C4-2B (cell line): ENCODE measurements around the gene EPB41L4B.

ENCODE experiments used
- ZFX ChIP-seq: fragments of 450-650 bp; IDR thresholded peaks from 2 replicates; pipeline ENCODE4 v1.6.1; 2017
- TF ChIP-seq, protein P1 (sequence below): fragments of 450-650 bp; conservative IDR thresholded peaks from 2 replicates; pipeline ENCODE4 v1.5.1; 2017; ENCODE audit warnings: mild to moderate bottlenecking

DNA sequence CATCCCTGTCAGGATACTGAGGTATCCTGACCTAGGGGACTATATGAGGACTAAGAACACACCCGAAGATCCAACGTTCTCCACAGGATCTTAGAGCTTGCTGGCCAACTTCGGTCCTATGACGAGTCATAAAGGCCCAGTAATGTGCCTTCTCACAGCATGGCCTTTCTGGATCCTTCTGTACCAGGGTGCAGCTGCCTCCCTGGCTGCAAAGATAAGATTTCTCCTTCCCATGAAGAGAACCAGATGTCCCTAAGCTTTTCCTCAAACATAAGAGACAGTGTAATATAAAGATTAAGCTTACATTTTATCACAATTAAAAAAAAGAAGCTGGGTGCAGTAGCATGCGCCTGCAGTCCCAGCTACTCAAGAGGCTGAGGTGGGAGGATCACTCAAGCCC, 18.3 kb downstream of the EPB41L4B start:
- TF ChIP-seq, protein P1, sequence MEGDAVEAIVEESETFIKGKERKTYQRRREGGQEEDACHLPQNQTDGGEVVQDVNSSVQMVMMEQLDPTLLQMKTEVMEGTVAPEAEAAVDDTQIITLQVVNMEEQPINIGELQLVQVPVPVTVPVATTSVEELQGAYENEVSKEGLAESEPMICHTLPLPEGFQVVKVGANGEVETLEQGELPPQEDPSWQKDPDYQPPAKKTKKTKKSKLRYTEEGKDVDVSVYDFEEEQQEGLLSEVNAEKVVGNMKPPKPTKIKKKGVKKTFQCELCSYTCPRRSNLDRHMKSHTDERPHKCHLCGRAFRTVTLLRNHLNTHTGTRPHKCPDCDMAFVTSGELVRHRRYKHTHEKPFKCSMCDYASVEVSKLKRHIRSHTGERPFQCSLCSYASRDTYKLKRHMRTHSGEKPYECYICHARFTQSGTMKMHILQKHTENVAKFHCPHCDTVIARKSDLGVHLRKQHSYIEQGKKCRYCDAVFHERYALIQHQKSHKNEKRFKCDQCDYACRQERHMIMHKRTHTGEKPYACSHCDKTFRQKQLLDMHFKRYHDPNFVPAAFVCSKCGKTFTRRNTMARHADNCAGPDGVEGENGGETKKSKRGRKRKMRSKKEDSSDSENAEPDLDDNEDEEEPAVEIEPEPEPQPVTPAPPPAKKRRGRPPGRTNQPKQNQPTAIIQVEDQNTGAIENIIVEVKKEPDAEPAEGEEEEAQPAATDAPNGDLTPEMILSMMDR = no peak
- TF ChIP-seq ZFX = no peak
